Skeletal muscle tissue (tissue), 2 donors: Measurements from ENCODE around the gene LGALS9. TPM values are rescaled to one million over a fixed set of nuclear protein-coding genes. Genes with fewer than 3 reads are reported as not detected.

Source experiments
- small RNA-seq: library from RNA; depleted of rRNA; stranded (forward); fragments of <200 nt; gene quantifications from one replicate; pipeline ENCODE3, GENCODE V24; 2014
- total RNA-seq: library from RNA; depleted of rRNA; stranded (reverse); fragments of >200 nt; gene quantifications from one replicate; pipeline ENCODE4 v1.2.3, GENCODE V29; 2014

LGALS9 gene
- total RNA-seq, 1 donor from 2014 or later, result 3.1 TPM

Small RNA genes within 50 kb of the gene (small RNA-seq; reads per million reads assigned to genes)
- gene AC015688.1 (not detected), gene AC015688.2 (not detected), gene AC015688.5 (not detected), gene CPDP1 (not detected)

Other genes with a start within 250 kb of the LGALS9 start
- gene KSR1, start 174.7 kb upstream of the LGALS9 start, total RNA-seq, result 25.6 TPM
- gene NOS2, start 169.3 kb downstream of the LGALS9 start, total RNA-seq, result 1.0 TPM